Measurements from ENCODE around the gene LRRFIP2.

DNA sequence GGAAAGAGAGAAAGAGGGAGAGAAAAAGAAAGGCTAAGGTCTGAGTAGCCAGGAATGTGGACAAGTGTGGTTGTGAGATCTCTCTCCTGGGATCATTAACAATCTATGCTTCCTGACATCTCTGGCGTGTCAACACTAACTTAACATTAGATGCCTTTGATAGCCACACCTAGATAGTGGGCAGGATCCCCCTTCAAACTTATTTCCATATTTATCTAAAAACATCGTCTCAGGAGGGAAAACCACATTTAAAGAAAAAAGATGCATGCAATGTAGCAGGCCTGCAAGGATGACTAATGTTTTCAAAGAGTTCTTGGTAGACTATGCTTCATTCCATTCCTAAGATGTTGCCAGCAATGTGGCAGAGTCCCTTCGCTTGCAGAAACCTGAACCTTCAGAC lies 100.2 kb downstream of the LRRFIP2 start:
- TF ChIP-seq ZNF274 (IDR thresholded peaks at IDR 0.05; ENCODE audit: low read depth, low read length) (no peak), SUZ12 (IDR thresholded peaks at IDR 0.05; ENCODE audit: extremely low read depth, insufficient read depth, insufficient read length) (no peak), YY1 (IDR thresholded peaks at IDR 0.05; ENCODE audit: insufficient read depth, insufficient read length) (no peak)

Data from NT2/D1 (cell line).